Lower leg skin (tissue), 4 donors: ENCODE results near the gene VSIG10. TPM values are rescaled to one million over a fixed set of nuclear protein-coding genes. Genes with fewer than 3 reads are reported as not detected.

Experiments
- DNase-seq, 2 donors: peaks; one replicate each; pipeline ENCODE4 v3.0.0-alpha.2; 2019; ENCODE audit warnings: low spot score in 2 of 2
- H3K4me3 ChIP-seq: fragments of 200-600 bp; sonication (generic); 2 replicates; pipeline ENCODE4 v1.5.1; 2017; ENCODE audit warnings: mild to moderate bottlenecking, low read depth; ENCODE audit not compliant: poor library complexity, severe bottlenecking
- CTCF ChIP-seq, 3 donors: fragments of 450-650 bp; IDR thresholded peaks; one replicate each; pipeline ENCODE4 v1.5.1; 2016; ENCODE audit warnings: antibody characterized with exemption in 3 of 3, mild to moderate bottlenecking in 3 of 3, moderate library complexity in 2 of 3
- POLR2A ChIP-seq, 2 donors: fragments of 450-650 bp; IDR thresholded peaks; one replicate each; pipeline ENCODE4 v1.6.1; 2016 to 2017; ENCODE audit warnings: antibody characterized with exemption in 2 of 2, mild to moderate bottlenecking in 1 of 2, moderate library complexity in 1 of 2
- WGBS, 2 donors: methylation state at CpG; one replicate each; pipeline ENCODE4 v1.1.5; 2018; 5-methylcytosine and 5-hydroxymethylcytosine counted together
- intact Hi-C: fragments of 100-400 bp; cut with DNase I; formaldehyde crosslinking; loops from one replicate; pipeline ENCODE4 v1.15.0; 2023; ENCODE audit warnings: low total_unique reads
- total RNA-seq, 4 donors: library from RNA; depleted of rRNA; stranded (reverse); fragments of >200 nt; gene quantifications; one replicate each; pipeline ENCODE4 v1.1.0, GENCODE V29; 2016

VSIG10 gene
- total RNA-seq, 4 donors from 2014 or later = 17.1 to 40.1 (median 29.4) TPM

- TF ChIP-seq CTCF (IDR thresholded peaks at IDR 0.05) (no peak), POLR2A (IDR thresholded peaks at IDR 0.05) (no peak)
- no peak for DNase-seq
- H3K4me3 ChIP-seq = no peak overlapping the region
- intact Hi-C loops = no loop called here
- 72 to 73% methylated on average over 9 of the region's 9 CpGs for WGBS, 2 donors
Measured at GRCh38 chr12:118035190-118036041, 68.4 kb downstream of the VSIG10 start.

GRCh38 chr12:118034429-118035189 is 69.2 kb downstream of the VSIG10 start:
- H3K4me3 ChIP-seq = no peak overlapping the region
- intact Hi-C loops = no loop called here
- DNase-seq = no peak
- TF ChIP-seq POLR2A (IDR thresholded peaks at IDR 0.05) (no peak), CTCF (IDR thresholded peaks at IDR 0.05) (no peak)
- WGBS, 2 donors = 85 to 88% methylated on average over 5 of the region's 5 CpGs

DNA sequence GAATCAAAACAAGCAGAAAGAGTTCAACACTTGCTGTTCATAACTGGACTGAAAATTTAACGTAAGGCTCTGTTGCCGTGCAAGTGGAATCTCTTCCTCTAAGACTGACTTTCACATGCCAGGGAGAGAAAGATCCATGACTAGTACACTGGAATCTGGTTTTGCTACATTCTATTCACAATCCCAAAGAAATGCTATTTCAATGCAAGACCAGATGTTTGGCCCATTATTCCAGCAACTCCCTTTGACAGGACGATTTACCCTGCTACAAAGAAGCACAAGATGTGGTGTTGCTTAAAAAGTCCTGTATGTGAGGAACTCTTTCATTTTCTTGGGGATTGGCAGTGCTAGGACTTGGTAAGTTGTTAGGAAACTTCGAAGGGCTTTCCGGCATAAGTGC is 69.9 kb downstream of the VSIG10 start:
- DNase-seq = no peak
- 68 to 70% methylated on average over 5 of the region's 5 CpGs for WGBS, 2 donors
- intact Hi-C loops = no loop called here
- H3K4me3 ChIP-seq = no peak overlapping the region
- TF ChIP-seq POLR2A (IDR thresholded peaks at IDR 0.05) (no peak), CTCF (IDR thresholded peaks at IDR 0.05) (no peak)

GRCh38 chr12:118033323-118033722 is 70.5 kb downstream of the VSIG10 start:
- 77 to 78% methylated on average over 5 of the region's 5 CpGs for WGBS, 2 donors
- intact Hi-C loops = no loop called here

GRCh38 chr12:118032188-118032587 is 71.6 kb downstream of the VSIG10 start:
- intact Hi-C loops = no loop called here
- TF ChIP-seq POLR2A (IDR thresholded peaks at IDR 0.05) = no peak
- no peak for TF ChIP-seq CTCF (IDR thresholded peaks at IDR 0.05)
- no peak for DNase-seq
- no peak overlapping the region for H3K4me3 ChIP-seq
- 93 to 94% methylated on average over 7 of the region's 7 CpGs for WGBS, 2 donors

More at GRCh38 chr12:118033323-118033722, 70.5 kb downstream of the VSIG10 start:
- H3K4me3 ChIP-seq = no peak overlapping the region
- TF ChIP-seq CTCF (IDR thresholded peaks at IDR 0.05) (no peak), POLR2A (IDR thresholded peaks at IDR 0.05) (no peak)
- DNase-seq = no peak
